ENCODE results near the gene PHF12.

DNA sequence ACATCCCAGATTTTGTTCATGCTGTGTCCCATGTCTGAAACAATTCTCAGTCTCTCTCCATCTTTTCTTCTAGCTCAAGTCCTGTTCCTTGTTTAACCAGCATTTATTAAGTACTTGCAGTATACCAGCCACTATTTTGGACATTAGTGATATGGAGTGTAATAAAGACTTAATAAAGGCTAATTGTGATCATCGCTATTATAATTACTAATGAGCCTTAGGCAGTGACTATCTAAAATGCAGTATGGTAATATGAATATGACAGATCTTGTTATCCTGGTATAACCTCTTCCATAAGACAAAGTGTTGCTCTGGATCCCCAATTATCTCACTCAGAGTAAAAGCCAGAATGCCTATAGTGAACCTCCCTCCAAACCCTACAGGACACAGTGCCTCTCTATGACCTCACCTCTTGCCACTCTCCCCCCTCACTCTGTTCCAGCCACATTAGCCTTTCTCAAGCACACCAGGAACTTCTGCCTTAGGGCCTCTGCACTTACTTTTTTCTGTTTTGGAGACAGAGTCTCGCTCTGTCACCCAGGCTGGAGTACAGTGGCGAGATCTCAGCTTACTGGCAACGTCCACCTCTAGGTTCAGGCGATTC, 52.0 kb downstream of the PHF12 start:
- TF ChIP-seq, protein P1, sequence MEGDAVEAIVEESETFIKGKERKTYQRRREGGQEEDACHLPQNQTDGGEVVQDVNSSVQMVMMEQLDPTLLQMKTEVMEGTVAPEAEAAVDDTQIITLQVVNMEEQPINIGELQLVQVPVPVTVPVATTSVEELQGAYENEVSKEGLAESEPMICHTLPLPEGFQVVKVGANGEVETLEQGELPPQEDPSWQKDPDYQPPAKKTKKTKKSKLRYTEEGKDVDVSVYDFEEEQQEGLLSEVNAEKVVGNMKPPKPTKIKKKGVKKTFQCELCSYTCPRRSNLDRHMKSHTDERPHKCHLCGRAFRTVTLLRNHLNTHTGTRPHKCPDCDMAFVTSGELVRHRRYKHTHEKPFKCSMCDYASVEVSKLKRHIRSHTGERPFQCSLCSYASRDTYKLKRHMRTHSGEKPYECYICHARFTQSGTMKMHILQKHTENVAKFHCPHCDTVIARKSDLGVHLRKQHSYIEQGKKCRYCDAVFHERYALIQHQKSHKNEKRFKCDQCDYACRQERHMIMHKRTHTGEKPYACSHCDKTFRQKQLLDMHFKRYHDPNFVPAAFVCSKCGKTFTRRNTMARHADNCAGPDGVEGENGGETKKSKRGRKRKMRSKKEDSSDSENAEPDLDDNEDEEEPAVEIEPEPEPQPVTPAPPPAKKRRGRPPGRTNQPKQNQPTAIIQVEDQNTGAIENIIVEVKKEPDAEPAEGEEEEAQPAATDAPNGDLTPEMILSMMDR (conservative IDR thresholded peaks at IDR 0.05 in 1 of 2, IDR thresholded peaks at IDR 0.05 in 1 of 2; ENCODE audit: low read depth in 1 of 2, low read length in 2 of 2): no peak
- no peak for TF ChIP-seq EZH2 (IDR thresholded peaks at IDR 0.05; ENCODE audit: low read length, missing control alignments)
